UCSD-AML1 (cell line): ENCODE data around the gene STAB1.

Source experiments
- DNase-seq: peaks from one replicate; lab custom pipeline; 2025; ENCODE audit not compliant: unreplicated experiment; lab: John Stamatoyannopoulos, UW

The STAB1 gene

DNA sequence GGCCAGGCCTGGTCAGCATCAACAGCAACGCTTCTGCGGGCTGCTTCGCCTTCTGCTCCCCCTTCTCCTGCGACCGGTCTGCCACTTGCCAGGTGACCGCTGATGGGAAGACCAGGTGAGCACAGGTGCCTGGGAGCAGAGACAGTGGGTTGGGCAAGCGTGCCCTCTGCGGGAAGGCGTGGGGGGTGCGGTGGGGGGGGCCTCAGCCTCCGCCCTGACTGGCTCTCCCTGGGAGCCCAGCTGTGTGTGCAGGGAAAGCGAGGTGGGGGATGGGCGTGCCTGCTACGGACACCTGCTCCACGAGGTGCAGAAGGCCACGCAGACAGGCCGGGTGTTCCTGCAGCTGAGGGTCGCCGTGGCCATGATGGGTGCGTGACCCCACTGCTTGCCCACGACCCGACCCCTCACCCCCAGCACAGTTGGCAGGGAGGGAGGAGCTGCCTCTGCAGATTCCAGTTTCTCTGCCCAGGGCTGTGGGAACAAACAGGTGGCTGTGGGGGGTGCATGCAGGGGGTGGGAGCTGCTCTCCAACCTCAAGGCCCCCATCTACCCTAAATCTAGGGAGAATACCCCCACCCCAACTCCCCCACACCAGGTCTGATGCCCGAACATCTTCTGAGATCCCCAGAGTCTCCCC lies 8.8 kb downstream of the STAB1 start:
- no peak for DNase-seq

DNA sequence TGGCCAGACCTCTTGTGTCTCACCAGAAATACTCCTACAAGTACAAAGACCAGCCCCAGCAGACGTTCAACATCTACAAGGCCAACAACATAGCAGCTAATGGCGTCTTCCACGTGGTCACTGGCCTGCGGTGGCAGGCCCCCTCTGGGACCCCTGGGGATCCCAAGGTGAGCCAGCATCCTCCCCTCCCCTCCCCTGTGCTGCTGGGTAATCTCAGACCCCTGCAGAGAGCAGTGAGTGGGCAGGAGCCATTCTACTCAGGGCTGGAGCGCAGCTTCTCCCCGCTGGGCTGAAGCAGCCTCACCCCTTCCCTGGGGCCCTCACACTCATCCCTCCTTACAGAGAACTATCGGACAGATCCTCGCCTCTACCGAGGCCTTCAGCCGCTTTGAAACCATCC lies 9.8 kb downstream of the STAB1 start:
- no peak for DNase-seq

DNA sequence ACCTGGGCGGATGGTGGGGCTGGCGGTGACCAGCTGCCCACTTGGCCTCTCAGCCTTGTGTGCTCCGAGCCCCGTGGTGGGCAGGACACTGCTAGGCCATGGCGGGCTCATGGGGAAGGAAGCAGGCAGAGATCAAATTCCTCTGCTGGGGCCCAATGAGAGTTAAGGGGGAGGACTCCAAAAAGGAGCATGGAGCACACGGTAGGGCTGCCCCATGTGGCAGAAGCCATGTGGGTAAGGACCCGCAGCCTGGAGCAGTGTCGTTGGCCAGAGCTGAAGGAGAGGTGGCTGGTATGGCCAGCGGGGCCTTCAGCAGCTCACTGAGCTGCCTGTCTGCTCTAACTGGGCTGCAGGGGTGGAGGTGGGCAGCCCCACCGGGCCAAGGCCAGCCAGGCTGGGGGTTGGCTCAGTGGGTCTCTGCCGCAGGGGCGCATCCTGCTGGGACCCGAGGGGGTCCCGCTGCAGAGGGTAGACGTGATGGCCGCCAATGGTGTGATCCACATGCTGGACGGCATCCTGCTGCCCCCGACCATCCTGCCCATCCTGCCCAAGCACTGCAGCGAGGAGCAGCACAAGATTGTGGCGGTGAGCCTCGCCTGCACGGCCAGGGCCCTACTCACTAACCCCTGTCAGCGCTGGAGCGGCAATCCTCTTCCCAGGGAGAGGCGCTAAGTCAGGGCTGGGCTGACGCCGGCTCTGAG lies 11.3 kb downstream of the STAB1 start:
- DNase-seq, result no peak

DNA sequence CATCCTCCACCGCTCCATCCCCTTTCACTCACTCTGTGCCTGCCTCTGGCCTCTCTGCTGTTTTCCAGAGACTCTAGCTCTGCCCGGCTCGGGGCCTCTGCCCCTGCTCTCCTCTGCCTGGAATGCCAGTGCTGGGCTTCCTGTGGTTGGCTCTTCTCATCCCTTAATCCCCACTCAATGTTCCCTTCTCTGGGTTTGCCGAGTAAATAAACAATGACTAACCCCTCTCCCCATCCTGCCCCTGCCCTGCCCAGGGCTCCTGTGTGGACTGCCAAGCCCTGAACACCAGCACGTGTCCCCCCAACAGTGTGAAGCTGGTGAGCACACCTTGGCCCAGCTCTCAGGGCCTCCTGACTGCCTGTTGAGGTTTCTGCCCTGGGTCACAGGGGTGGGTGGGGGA lies 12.2 kb downstream of the STAB1 start:
- no peak for DNase-seq

DNA sequence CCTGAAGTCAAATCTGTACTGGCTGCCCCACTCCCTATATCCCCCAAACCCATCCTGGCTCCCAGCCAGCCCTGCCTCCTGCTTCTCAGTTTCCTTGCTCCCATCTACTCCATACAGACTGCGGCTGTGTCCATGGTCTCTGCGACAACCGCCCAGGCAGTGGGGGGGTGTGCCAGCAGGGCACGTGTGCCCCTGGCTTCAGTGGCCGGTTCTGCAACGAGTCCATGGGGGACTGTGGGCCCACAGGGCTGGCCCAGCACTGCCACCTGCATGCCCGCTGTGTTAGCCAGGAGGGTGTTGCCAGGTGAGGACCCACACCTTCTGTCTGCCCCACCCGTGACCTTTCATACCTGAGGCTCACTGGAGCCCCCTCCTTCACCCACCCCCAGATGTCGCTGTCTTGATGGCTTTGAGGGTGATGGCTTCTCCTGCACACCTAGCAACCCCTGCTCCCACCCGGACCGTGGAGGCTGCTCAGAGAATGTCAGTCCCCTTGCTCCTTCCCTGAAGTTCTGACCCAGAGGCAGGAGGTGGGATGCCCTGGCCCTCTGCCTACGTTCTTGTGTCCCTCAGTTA lies 14.7 kb downstream of the STAB1 start:
- no peak for DNase-seq

DNA sequence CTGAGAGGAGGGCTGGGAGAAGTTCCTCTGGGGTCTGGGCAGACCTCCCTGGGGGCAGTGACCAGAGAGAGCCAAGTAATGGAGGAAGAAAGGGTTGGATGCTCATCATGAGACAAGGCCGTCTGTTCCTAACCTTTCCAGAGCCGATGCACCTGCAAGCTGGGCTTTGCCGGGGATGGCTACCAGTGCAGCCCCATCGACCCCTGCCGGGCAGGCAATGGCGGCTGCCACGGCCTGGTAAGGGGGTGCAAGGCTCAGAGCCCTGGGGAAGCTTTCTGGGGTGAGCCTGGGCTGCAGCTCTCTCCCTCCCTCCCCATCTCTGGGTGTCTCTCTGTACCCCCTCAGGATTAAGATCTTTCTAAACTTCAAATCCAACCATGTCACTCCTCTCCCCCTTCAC lies 16.4 kb downstream of the STAB1 start:
- DNase-seq, result no peak

DNA sequence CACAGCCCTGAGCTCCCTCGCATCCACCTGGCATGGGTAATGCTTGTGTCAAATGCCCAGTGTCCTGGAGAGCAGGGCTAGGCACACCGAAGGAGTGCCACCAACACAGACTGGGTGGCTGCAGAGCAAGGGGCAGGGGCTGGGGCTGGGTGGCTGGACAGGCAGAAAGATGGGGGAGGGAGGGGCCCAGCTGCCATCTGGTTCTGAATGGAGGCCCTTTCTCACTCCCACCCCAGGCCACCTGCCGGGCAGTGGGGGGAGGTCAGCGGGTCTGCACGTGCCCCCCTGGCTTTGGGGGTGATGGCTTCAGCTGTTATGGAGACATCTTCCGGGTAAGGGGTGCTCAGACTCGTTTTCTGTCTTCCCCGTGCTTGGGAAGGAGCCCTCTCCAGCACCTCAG lies 17.0 kb downstream of the STAB1 start:
- no peak for DNase-seq

DNA sequence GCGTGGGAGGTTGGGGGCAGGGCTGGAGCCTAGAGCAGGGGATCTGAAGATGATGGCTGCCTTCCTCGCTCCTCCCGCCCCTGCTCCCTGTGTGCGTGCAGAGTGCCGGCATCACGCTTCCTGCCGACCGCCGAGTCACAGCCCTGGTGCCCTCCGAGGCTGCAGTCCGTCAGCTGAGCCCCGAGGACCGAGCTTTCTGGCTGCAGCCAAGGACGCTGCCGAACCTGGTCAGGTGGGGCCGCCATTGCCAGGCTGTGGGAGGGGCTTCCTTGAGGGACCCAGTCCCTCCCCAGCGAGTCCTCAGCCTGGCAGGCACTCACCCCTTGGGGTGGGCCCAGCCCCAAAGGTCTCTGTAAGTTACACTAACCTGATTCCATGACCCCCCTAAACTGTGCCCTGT lies 17.6 kb downstream of the STAB1 start:
- DNase-seq, result no peak

DNA sequence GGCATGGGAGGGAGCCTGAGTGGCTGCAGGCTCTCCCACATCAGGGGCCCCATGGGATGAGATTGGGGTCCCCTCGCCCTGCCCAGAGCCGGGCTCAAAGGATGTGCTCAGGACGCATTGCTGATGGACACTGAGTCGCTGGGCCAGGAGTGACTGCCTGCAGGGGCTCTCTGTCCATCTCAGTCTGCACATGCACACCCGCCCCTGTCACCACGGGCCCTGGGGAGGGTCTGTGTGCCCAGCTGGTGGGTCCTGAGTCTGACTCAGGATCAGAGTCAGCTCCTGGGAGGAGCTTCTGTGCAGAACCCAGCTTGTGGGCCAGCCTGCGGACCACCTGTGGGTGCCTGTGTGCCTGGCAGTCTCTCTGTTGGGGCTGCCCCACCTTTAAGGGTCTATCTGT lies 18.1 kb downstream of the STAB1 start:
- DNase-seq, result no peak

DNA sequence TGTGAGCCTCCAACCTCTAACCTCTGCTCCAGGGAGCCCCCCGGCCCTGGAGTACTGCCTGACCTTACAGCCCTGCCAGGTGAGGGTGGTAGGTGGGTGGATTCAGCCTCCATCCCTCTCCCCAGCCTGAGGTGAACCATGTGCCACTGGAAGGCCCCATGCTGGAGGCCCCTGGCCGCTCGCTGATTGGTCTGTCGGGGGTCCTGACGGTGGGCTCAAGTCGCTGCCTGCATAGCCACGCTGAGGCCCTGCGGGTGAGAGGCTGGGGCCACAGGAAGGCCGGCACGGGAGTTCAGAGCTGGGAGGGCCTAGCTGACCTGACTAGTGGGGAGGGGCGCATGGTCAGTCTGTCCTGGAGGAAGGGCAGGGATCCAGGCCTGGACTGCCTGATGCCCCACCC lies 19.4 kb downstream of the STAB1 start:
- no peak for DNase-seq

DNA sequence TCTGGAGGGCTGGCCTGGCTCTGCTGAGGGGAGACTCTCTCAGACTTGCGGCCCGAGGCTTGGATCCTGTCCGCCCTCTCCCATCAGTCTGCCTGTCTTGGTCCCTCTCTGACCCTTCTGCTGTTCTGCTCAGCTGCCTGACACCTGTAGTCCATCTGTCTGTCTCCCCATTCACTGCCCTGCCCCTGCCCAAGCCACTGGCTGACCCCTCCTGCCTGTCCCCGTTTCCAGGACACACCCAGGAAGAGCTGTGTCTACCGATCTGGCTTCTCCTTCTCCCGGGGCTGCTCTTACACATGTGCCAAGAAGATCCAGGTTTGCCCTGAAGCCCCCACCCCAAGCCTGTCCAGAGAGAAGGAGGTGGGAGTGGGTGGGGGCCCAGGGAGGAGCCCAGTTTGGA lies 20.1 kb downstream of the STAB1 start:
- DNase-seq, result no peak

DNA sequence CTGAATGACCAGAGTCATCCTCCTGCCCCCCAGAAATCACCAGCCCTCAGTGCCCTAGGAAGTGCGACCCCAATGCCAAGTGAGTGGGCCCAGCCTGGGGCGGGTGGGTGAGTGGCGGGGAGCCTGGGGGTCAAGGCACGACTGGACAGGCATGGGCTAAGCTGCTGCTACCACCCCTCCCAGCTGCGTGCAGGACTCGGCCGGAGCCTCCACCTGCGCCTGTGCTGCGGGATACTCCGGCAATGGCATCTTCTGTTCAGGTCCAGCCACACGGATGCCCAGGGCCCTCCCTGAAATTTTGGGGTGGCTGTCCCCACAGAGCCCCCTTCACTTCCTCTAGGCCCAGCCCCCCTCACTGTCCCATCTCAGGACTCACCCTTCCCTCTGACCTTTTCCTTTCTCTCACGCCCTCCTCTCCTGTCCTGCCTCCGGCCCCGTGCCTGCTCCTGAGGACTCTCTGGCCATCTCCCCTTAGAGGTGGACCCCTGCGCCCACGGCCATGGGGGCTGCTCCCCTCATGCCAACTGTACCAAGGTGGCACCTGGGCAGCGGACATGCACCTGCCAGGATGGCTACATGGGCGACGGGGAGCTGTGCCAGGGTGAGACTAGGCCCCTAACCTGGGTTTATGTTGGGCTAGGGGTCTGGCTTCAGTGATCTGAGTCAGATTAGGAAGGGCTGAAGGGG lies 21.5 kb downstream of the STAB1 start:
- DNase-seq, result no peak

DNA sequence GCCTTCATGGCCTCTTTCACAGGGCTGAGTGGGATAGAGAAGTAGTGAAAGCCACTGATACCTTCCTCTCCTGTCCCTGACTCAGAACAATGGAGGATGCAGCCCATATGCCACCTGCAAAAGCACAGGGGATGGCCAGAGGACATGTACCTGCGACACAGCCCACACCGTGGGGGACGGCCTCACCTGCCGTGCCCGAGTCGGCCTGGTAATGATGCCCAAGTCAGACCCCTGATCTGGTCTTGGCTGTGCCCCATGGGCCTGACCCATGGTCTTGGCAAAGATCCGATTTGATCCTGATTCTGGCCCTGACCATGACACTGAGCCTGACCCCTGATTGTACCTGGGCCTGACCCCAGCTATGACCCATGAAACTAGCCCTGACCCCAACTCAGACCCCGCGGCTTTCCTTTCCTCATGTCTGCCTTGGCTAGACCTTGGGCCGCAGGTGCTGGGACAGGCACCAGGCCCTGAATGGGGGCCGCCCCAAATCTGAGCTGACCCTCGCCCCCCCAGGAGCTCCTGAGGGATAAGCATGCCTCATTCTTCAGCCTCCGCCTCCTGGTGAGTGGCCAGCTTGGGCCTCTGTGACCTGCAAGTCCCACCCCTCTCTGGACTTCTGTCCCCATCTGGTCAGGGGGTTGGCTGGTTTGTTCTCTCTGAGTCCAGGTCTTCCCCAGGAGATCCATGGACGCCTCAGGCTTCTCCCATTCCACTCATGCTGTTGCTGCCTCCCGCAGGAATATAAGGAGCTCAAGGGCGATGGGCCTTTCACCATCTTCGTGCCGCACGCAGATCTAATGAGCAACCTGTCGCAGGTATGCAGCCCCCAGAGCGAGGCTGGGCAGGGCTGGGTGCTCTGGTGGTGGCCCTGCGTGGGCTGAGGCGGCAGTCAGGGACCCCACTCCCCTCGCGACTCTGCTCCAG lies 22.9 kb downstream of the STAB1 start:
- DNase-seq, result no peak

DNA sequence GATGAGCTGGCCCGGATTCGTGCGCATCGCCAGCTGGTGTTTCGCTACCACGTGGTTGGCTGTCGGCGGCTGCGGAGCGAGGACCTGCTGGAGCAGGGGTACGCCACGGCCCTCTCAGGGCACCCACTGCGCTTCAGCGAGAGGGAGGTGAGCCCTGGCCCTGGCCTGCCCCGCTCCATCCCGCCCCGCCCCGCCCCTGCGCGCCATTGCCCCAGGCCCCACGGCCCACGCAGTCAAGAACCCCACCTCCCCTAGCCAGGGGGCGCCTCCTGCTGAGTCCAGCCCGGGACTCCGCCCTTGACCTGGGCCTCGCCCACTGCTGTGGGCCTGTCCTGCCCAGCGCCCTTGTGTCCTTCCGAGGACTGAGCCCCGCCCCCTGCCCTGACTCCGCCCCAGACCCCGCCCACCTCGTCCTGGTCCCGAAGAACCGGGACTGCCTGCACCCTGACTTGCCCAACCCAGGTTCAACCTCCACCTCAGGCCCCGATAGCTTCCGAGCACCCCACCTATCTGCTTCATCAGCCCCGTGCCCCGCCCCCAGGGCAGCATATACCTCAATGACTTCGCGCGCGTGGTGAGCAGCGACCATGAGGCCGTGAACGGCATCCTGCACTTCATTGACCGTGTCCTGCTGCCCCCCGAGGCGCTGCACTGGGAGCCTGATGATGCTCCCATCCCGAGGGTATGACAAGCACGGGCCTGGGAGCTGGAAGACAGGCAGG lies 23.7 kb downstream of the STAB1 start:
- no peak for DNase-seq

DNA sequence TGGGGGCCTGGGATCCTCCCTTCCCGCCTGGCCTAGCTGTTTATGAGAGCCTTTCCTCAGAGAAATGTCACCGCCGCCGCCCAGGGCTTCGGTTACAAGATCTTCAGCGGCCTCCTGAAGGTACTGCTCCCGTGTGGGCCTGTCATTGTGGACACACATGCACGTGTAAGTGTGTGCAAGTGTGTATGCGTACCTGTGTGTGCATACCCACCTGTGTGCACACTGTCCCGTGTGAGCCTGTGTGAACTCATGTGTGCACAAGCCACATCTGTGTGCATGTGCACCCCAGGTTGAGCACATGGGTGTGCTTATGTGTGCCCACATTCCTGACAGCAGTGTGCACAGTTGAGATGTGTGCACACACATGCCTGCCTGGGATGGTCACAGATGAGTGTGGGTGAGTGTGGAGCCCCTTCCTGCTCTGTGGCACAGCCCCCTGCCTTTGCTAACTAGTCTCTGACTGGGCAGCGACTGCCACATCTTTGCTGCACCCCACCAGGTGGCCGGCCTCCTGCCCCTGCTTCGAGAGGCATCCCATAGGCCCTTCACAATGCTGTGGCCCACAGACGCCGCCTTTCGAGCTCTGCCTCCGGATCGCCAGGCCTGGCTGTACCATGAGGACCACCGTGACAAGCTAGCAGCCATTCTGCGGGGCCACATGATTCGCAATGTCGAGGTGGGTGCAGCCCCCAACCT lies 24.5 kb downstream of the STAB1 start:
- DNase-seq, result no peak

DNA sequence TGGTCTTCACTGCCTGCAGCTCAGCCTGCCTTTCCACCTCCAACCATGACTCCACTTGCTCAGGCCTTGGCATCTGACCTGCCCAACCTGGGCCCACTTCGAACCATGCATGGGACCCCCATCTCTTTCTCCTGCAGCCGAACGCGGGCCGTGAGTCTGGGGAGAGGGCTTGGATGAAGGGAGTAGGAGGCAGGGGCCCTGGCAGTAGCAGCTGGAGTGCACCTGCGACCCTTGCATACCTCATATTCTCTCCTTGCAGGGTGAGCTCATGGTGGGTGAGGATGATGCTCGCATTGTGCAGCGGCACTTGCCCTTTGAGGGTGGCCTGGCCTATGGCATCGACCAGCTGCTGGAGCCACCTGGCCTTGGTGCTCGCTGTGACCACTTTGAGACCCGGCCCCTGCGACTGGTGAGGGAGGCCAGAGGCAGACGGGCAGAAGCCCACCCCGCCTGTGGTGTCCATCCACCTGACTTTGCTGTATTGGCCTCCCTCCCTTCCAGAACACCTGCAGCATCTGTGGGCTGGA lies 25.1 kb downstream of the STAB1 start:
- DNase-seq, result no peak

DNA sequence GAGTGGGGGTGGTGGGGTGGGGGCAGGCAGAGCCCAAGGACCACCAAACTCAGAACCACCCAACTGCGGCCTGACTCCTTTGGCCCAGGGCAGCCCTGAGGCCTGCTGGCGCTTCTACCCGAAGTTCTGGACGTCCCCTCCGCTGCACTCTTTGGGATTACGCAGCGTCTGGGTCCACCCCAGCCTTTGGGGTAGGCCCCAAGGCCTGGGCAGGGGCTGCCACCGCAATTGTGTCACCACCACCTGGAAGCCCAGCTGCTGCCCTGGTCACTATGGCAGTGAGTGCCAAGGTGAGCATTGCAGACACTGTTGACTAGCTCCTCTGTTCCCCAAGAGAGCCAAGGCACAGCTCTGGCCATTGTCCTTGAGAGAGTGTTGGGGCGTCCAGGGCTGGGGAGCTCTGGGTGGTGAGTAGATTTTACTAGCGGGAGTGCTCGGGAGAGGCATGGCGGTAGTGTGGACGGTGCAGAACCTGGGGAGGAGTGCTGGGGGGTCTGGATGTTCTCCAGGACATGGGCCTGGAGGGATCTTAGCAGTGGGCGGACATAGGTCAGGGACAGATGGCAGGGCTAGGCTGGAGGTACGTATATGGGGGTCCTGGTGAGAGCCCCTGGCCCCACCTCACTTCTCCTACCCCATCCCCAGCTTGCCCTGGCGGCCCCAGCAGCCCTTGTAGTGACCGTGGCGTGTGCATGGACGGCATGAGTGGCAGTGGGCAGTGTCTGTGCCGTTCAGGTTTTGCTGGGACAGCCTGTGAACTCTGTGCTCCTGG lies 25.8 kb downstream of the STAB1 start:
- DNase-seq, result no peak

DNA sequence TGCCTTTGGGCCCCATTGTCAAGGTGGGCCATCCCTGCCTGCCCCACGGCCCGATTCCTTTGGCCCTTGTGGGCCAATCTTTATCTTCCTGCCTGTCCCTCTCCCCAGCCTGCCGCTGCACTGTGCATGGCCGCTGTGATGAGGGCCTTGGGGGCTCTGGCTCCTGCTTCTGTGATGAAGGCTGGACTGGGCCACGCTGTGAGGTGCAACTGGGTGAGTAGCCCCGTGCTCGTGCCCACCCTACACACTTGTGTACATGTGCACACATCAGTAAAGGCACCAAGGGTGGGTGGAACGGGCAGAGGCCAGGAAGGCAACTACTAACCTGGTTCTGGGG lies 26.3 kb downstream of the STAB1 start:
- no peak for DNase-seq
